ENCODE results near the gene HOXC5. TPM values are rescaled to one million over a fixed set of nuclear protein-coding genes. Genes with fewer than 3 reads are reported as not detected.

The HOXC5 gene
- total and polyA plus RNA-seq, 9 donors = 0.54 to 1.6 (median 1.0) TPM

DNA sequence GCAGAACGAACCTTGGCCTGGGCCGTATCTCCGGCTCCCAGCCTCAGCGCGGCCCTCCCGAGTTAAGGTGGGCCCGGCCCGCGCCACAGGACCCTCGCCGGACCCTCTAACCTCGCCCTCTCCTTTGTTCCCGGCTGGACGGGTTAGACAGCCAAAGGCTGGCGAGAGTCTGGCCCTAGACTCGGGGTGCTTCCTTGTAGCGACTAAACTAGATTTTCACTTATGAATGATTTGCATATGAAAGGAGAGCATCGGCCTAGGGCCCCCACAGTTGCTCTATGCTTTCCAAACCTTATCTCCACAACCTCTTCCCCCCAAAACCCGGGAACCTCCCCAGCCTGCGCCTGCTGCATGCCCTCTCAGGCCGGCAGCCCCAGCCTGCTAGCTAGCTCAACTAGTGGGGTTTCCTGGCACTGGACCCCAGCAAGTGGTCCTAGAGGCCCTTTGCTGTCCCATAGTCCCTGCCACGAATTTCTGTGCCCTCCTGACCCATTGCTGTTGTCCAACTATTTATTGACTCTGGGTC is 2.0 kb downstream of the HOXC5 start:
- no peak for DNase-seq
- Histone ChIP-seq H3K27me3 (ENCODE audit: control insufficient read depth, insufficient read depth, low read length) (peaks cover 56% of the 10 kb centered on the region), H3K36me3 (ENCODE audit: control insufficient read depth, insufficient read depth, low read length) (peaks cover 21% of the 10 kb centered on the region), H3K9me3 (replicated peaks; ENCODE audit: control insufficient read depth, low read depth, low read length) (no peaks in the 10 kb centered on the region), H3K4me3 (ENCODE audit: low read length) (no peak overlapping the region), H3K27ac (ENCODE audit: low read length) (peak overlapping the region; percentile 37), H3K4me1 (ENCODE audit: control insufficient read depth, insufficient read depth, low read length) (peaks cover 88% of the 10 kb centered on the region)
- 77% methylated on average over 18 of the region's 22 CpGs for WGBS (ENCODE audit: insufficient coverage)

DNA sequence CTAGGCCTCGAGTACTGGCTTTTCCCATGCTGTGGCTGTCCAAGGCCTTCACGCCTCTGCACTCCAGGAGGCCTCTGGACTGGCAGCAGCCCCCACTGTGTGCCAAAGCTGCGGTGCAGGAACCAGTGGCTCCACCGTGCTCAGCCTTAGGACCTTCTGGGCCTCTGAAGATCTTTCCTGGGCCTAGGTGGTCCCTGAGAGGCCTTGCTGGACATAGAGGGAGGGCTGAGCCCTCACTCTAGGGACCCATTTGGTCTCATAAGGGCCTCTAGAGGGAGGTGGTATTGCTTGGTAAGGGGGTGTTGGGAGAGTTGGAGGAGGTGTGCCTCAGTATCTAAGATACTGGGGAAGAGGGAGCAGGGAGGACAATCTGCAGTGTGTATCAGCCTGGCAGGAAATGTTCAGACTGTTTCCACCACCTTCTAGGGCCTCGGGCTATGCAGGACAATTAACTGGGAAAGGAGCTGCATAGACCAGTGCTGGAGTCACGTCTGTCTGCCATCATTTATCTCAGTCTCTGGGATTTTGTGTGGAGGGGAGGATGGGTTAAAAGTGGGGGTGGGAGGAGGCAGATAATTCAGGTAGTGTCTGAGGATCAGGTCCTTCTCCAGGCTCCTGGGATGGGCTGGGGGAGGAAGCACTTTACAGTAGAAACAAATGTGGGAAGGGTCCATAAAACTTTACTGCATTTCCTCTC is 2.9 kb downstream of the HOXC5 start:
- peaks cover 53% of the 10 kb centered on the region for H3K27me3 ChIP-seq (ENCODE audit: control insufficient read depth, insufficient read depth, low read length)
- no peaks in the 10 kb centered on the region for H3K9me3 ChIP-seq (replicated peaks; ENCODE audit: control insufficient read depth, low read depth, low read length)
- no peak overlapping the region for H3K27ac ChIP-seq (ENCODE audit: low read length)
- H3K4me3 ChIP-seq (ENCODE audit: low read length) = no peak overlapping the region
- peaks cover 18% of the 10 kb centered on the region for H3K36me3 ChIP-seq (ENCODE audit: control insufficient read depth, insufficient read depth, low read length)
- 50% methylated on average over 6 of the region's 6 CpGs for WGBS (ENCODE audit: insufficient coverage)
- H3K4me1 ChIP-seq (ENCODE audit: control insufficient read depth, insufficient read depth, low read length) = peaks cover 93% of the 10 kb centered on the region
- DNase-seq = peak; percentile 19

DNA sequence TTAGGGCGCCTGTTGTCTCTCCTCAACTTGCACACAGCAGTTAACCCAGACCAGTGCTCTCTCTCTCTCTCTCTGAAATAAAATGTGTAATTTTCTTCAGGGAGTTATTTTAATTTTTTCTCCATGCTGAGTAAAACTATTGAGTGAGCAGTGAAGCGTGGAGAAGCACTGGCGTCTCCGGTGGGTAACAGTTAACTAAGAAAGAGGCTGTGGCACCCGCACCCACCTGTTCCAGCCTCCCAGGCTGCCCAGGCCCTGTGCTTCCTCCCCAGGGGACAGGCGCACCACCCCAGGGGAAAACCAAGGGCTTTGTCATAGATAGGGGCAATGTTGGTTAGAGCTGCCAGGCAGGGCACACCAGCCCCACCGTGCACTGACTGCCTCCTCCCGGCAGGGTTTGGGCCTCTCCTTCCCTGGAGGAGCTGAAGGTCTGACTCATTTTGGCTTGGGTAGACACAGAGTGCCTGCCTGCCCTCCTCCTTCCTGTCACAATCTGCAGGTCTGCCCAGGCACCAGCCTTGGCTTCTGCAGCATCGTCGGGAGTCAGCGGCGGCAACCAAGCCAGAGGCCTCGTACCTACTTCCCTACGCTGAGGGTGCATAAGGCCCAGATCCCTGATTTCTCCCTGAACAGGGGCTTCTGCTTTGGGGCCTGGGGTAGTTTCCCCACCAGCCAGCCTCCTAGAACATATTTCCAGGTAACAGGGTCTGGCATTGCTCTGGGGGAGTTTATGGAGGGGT is 3.9 kb downstream of the HOXC5 start:
- DNase-seq = peak; percentile 33
- H3K36me3 ChIP-seq (ENCODE audit: control insufficient read depth, insufficient read depth, low read length) = peaks cover 12% of the 10 kb centered on the region
- H3K27ac ChIP-seq (ENCODE audit: low read length) = peak overlapping the region; percentile 96
- H3K4me1 ChIP-seq (ENCODE audit: control insufficient read depth, insufficient read depth, low read length) = peaks cover 89% of the 10 kb centered on the region
- WGBS (ENCODE audit: insufficient coverage) = 54% methylated on average over 12 of the region's 14 CpGs
- no peak overlapping the region for H3K4me3 ChIP-seq (ENCODE audit: low read length)
- peaks cover 50% of the 10 kb centered on the region for H3K27me3 ChIP-seq (ENCODE audit: control insufficient read depth, insufficient read depth, low read length)
- no peaks in the 10 kb centered on the region for H3K9me3 ChIP-seq (replicated peaks; ENCODE audit: control insufficient read depth, low read depth, low read length)

DNA sequence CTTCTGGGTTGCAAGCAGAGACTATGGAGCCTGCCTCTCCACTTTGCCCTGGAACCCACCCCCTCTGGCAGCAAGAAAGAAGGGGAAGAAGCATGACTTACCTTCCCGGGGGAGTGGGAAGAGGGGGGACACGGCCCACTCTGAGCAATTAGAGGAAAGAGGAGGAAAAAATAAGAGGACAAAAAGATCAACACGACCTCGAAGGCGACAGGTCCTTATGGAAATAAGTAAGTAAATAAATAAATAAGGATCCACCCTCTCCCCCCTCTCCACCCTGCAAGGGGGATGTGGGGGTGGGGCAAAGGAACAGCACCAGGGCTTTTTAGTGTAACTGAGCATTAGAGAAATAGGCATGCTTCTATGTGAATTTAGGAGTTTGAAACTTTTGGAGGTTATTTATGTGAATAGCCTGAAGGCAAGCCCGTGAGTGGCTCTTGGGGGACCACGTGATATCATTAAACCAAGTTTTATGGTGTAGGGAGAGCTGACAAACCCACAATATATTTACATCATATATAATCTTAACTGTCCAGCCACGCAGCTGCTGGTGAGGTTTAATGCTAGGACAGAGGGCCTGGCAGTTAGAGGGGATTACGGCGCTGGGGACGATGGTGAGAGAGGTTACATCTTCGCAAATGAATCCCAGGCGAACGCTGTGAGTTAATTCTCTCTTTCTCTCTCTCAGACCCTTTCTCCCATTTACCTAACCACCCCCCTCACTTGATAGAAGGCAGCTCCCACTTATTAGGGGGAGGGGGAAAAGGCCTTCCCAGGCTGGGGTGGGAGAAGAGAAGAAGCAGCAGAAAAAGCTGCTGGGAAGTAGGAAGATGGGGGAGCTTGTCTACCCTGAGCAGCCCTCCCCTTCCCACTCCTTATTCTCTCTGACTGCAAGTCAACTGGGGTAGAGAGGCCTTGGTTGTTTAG is 4.8 kb downstream of the HOXC5 start:
- Histone ChIP-seq H3K27me3 (ENCODE audit: control insufficient read depth, insufficient read depth, low read length) (peaks cover 42% of the 10 kb centered on the region), H3K4me3 (ENCODE audit: low read length) (peak overlapping the region; percentile 38)
- peak; percentile 80 for DNase-seq

DNA sequence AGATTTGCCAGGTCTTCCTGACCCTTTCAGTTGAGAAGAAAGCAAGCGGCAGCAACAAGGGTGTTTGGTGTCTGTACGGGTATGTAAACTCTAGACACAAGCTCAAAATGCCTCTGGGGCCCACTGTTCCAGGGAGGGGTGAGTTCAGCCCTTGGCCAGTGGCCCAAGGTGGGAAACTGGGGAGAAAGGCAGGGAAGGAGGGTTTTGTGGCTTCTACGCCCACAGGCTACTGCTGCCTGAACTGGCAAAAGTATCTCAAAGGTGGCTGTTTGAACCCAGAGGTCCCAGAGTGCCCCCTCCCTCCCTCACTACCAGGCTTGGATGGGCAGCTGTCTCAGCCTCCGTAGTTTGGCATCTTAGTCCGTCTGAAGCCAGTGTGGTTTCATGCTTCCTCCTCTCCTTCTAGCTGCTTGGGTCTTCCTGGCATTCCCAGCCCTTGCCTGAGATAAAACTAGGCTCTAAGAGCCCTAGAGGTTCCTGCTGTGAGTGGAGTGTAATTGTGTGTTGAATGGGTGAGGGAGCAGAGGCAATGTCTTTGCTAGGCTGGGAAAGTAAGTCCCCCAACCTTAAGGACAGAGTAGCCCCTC is 5.5 kb downstream of the HOXC5 start:
- Histone ChIP-seq H3K27ac (ENCODE audit: low read length) (peak overlapping the region; percentile 96), H3K27me3 (ENCODE audit: control insufficient read depth, insufficient read depth, low read length) (peaks cover 35% of the 10 kb centered on the region), H3K4me1 (ENCODE audit: control insufficient read depth, insufficient read depth, low read length) (peaks cover 85% of the 10 kb centered on the region), H3K36me3 (ENCODE audit: control insufficient read depth, insufficient read depth, low read length) (peaks cover 8% of the 10 kb centered on the region), H3K9me3 (replicated peaks; ENCODE audit: control insufficient read depth, low read depth, low read length) (no peaks in the 10 kb centered on the region), H3K4me3 (ENCODE audit: low read length) (peak overlapping the region; percentile 38)
- DNase-seq = peak; percentile 59
- WGBS (ENCODE audit: insufficient coverage) = 80% methylated on average over 1 of the region's 5 CpGs

More for the DNA sequence above, 4.8 kb downstream of the HOXC5 start:
- peak overlapping the region; percentile 96 for H3K27ac ChIP-seq (ENCODE audit: low read length)
- H3K4me1 ChIP-seq (ENCODE audit: control insufficient read depth, insufficient read depth, low read length) = peaks cover 85% of the 10 kb centered on the region
- H3K9me3 ChIP-seq (replicated peaks; ENCODE audit: control insufficient read depth, low read depth, low read length) = no peaks in the 10 kb centered on the region
- peaks cover 8% of the 10 kb centered on the region for H3K36me3 ChIP-seq (ENCODE audit: control insufficient read depth, insufficient read depth, low read length)
- 20% methylated on average over 1 of the region's 14 CpGs for WGBS (ENCODE audit: insufficient coverage)

DNA sequence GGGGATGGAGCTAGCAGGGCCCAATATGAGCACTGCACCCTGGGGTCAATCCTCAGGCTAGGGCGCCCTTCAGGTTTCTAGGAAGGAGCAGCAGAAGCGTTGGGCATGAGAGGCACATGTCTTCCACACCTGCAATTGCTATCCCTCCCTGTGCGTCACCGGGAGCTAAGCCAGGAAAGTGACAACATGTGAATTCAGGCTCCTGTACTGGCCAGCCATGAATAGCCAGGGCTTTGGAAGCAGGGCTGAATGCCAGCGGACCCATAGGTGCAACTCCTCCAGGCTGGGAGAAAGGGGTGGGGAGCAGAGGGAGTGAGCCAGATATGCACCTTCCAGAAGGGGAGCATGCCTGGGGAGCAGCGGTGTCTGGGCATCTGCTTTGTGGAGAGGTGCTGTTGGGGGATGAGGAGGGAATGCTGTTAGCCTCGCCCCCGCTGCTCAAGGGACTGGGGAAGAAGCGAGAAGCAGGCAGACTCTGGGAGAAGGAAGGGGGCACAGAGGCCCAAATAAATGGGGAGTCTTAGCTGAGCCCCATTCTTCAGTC is 6.1 kb downstream of the HOXC5 start:
- Histone ChIP-seq H3K27me3 (ENCODE audit: control insufficient read depth, insufficient read depth, low read length) (peaks cover 33% of the 10 kb centered on the region), H3K9me3 (replicated peaks; ENCODE audit: control insufficient read depth, low read depth, low read length) (no peaks in the 10 kb centered on the region), H3K36me3 (ENCODE audit: control insufficient read depth, insufficient read depth, low read length) (peaks cover 8% of the 10 kb centered on the region), H3K27ac (ENCODE audit: low read length) (peak overlapping the region; percentile 96), H3K4me1 (ENCODE audit: control insufficient read depth, insufficient read depth, low read length) (peaks cover 89% of the 10 kb centered on the region), H3K4me3 (ENCODE audit: low read length) (peak overlapping the region; percentile 38)
- peak; percentile 93 for DNase-seq
- WGBS (ENCODE audit: insufficient coverage) = 16% methylated on average over 7 of the region's 9 CpGs

DNA sequence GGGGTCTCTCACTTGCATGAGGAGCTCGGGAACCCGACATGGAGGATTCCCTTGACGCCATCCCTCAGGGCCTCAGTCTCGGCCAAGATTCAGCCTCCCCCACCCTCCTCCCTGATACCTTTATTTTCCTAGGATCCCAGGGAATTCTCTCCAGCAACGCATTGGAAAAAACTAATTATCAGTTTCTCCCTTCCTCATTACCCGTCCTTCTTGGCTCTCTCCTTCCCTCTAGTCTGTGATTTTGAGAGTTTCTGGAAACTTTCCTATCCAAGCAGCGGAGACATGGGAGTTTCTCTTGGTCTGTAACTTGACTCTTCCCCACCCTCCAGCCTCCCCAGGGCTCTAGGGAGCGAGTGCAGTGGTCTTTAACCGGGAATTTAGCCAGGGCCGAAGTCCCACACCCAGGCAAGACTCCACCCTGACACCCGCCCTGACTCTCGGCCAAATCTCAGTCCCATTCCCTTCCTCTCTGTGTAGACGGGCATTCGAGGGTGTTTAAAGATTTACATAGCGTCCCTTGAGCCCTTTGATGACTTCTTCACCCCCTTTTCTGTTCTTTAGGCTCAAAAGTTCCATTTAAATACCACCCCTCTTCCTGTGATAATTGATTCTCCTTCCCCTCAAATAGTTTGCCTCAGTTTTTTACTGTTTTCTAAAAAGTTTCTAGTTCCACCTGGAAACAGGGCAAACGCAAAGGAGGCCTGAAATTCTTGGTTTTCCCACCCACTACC is 6.7 kb downstream of the HOXC5 start:
- H3K36me3 ChIP-seq (ENCODE audit: control insufficient read depth, insufficient read depth, low read length) = peaks cover 4% of the 10 kb centered on the region
- H3K27ac ChIP-seq (ENCODE audit: low read length) = peak overlapping the region; percentile 96
- DNase-seq = peak; percentile 98
- WGBS (ENCODE audit: insufficient coverage) = 6% methylated on average over 9 of the region's 16 CpGs
- peak overlapping the region; percentile 38 for H3K4me3 ChIP-seq (ENCODE audit: low read length)
- peaks cover 28% of the 10 kb centered on the region for H3K27me3 ChIP-seq (ENCODE audit: control insufficient read depth, insufficient read depth, low read length)
- no peaks in the 10 kb centered on the region for H3K9me3 ChIP-seq (replicated peaks; ENCODE audit: control insufficient read depth, low read depth, low read length)
- peaks cover 90% of the 10 kb centered on the region for H3K4me1 ChIP-seq (ENCODE audit: control insufficient read depth, insufficient read depth, low read length)

DNA sequence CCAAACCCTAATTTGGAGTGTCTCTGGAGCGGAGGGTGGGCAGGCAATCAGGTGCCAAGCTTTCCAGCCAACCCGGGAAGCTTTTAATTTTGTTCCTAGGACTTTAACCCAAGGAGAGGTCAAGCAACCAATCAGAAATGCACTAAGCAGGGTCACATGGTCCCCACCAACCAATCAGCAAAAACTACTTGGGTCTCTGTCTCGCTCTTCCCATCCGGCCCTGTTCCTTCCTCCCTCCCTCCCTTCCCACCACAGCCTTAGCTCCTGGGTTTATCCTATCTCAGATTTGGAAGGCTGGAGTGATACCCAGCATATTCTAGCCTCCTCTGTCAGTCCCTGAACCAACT is 7.3 kb downstream of the HOXC5 start:
- H3K27ac ChIP-seq (ENCODE audit: low read length) = peak overlapping the region; percentile 96

DNA sequence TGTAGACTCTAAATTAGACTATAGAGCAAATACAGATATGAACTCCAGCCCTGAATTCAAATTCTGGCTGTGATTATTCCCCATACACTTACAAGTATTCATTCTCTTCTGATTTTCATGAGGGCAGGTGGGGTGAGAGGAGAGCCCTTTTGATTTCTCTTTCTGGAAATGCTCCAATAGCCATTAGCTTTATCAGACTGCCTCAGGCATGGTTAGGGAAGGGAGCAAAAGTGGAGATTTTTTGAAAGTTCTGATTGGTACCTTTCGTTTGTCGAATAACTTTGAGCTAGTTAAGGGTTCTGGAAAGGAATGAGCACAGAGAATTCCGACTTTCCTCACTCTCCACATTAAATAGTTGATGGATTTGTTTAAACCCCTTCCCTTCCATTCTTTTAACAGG is 7.8 kb downstream of the HOXC5 start:
- Histone ChIP-seq H3K27me3 (ENCODE audit: control insufficient read depth, insufficient read depth, low read length) (peaks cover 21% of the 10 kb centered on the region), H3K36me3 (ENCODE audit: control insufficient read depth, insufficient read depth, low read length) (no peaks in the 10 kb centered on the region), H3K4me3 (ENCODE audit: low read length) (no peak overlapping the region), H3K9me3 (replicated peaks; ENCODE audit: control insufficient read depth, low read depth, low read length) (no peaks in the 10 kb centered on the region), H3K4me1 (ENCODE audit: control insufficient read depth, insufficient read depth, low read length) (peaks cover 84% of the 10 kb centered on the region), H3K27ac (ENCODE audit: low read length) (peak overlapping the region; percentile 96)
- WGBS (ENCODE audit: insufficient coverage) = no CpG with 5 or more reads among the region's 3 CpGs
- no peak for DNase-seq

More for the DNA sequence above, 7.3 kb downstream of the HOXC5 start:
- DNase-seq = peak; percentile 87
- Histone ChIP-seq H3K4me3 (ENCODE audit: low read length) (peak overlapping the region; percentile 38), H3K9me3 (replicated peaks; ENCODE audit: control insufficient read depth, low read depth, low read length) (no peaks in the 10 kb centered on the region), H3K4me1 (ENCODE audit: control insufficient read depth, insufficient read depth, low read length) (peaks cover 88% of the 10 kb centered on the region), H3K27me3 (ENCODE audit: control insufficient read depth, insufficient read depth, low read length) (peaks cover 23% of the 10 kb centered on the region), H3K36me3 (ENCODE audit: control insufficient read depth, insufficient read depth, low read length) (no peaks in the 10 kb centered on the region)
- WGBS (ENCODE audit: insufficient coverage) = 26% methylated on average over 4 of the region's 4 CpGs
